Activated T-cell treated with anti-CD3 and anti-CD28 coated beads for 24 hours (primary cell): Measurements from ENCODE around the gene TRIM16.
"Not testable (repeated sequence)": the region's sequence is repeated elsewhere in the genome, so short reads cannot be mapped to it uniquely, and the experiment has no call there.

Experiments used
- DNase-seq: peaks from one replicate; pipeline ENCODE4 v3.0.0-alpha.2; 2020; ENCODE audit warnings: low read depth

The TRIM16 gene

DNA sequence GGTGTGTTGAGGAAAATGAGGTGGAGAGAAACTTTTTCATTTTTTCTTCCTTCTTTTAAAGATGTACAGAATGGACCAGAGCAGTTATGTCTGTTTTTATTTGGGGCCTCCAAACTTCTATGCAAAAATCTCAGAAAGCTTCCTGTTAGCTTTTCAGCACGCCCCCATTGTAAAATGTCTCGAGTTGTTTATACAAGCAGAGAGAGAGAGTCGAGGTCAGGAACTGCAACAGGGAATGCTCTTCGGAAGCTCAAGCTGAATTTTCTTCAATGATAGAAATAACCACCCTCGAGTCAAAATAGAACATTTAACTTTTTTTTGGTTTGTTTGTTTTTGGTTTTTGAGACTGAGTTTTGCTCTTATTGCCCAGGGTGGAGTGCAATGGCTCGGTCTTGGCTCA, 68.3 kb downstream of the TRIM16 start:
- DNase-seq, result not testable (repeated sequence)

DNA sequence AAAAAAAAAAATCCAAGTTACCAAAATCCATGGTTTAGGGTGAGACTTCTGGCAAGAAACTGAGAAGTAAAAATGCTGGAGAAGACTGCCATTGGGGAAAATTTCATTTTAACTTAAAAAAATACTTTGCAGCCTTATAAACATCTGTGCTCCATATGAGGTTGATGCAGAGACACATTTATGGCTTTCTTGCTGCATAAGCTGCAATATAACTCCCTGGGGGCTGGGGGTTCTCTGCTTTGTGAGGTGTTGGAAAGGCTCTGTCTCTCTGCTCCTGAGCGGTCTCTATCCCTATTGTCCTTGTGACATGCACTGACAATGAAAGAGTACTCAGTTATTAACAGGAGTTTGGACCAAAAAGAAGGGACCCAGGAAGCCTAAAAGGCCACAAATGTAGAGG, 71.0 kb downstream of the TRIM16 start:
- DNase-seq, result not testable (repeated sequence)

DNA sequence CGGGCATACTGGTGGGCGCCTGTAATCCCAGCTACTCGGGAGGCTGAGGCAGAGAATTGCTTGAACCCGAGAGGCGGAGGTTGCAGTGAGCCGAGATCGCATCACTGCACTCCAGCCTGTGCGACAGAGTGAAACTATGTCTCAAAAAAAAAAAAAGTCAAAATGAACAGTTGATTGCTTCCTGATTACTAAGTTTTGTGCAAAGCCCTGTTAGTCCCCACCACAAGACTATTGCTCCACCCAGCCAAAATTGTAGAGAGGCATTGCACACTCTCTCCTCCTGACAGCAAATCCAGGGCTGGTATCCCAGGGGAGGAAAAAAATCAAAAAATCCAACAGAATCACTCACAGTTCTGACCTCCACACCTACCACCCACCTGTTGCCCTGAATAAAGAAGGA, 91.2 kb downstream of the TRIM16 start:
- not testable (repeated sequence) for DNase-seq

DNA sequence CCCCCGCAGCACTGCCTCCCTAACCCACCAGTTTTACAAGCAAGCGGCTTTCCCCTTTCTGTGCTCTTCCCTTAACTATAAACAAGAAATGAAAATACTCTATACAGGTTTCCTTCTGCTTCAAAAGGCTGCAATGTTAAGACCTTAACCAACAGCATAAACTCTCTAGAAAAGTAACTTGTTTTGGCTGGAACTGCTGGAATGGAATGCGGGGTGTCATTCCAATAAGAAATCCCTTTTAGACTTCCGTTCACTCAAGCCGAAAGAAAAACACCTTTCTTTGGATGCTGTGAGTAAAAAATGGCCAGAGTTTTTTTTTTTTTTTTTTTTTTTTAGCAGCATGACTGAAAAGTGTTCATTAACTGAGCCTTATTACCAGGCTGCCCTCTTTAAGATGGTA, 92.1 kb downstream of the TRIM16 start:
- not testable (repeated sequence) for DNase-seq

DNA sequence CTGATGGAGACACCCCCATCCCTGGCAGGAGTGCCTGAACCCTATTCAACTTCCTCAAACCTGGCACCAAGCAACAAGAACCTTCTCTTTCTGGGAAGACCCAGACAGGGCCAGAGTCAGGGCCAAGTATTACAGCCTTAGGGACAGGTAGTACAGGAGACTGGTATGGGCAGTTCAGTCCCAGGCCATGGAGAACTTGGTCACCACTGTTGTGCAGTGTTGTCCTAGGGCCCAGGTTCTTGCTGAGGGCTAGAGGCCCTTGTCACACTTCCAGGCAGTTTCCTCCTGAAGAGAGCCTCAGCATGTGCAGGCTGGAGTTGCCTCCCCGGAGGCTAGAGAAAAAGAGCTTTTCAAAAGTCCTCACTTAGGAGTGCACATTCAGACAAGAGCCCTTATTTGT, 93.3 kb downstream of the TRIM16 start:
- DNase-seq, result not testable (repeated sequence)

DNA sequence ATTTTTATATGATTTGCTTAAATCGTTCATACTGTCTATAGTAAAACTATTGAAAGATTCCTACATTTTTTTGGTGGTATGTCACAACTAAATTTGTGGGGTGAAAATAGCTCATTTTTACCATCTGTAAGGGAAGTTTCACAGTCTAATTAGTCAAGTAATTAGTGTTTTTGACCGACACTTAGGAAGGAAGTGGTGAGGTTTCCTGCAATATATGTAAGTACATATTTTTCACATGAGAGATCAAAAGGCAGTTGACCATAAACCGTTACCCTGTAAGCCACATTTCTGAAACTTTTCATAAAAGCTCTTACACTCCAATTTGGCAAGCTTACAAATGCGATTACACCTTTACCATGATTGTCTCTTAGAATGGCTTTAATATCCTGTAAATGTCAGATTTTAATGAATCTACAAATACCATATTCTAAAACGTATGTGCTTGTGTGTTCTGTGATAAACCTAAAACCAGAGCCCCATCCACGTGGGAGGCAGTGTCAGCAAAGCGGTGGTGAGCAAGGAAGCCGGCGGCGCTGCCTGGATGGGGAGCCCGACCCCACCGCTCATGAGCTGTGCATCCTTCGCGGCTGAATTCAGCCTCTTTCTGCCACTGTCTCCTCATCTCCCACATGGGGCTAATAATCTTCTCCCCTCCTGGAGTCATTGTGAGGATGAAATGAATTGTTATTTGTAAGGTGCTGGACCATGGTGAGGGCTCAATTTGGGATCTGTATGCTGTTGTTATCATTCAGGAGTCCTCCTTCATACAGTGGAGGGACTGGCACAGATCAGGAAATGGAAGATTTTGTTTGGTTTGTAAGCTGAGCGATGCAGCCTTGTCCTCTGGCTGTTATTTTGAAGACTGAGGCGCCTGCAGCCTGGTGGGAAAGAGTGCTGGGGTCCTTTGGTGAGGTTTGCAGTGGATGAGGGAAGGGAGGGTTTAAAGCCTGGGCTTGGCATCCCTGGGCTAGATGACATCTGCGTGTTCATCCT, 94.3 kb downstream of the TRIM16 start:
- peak; percentile 1 for DNase-seq

DNA sequence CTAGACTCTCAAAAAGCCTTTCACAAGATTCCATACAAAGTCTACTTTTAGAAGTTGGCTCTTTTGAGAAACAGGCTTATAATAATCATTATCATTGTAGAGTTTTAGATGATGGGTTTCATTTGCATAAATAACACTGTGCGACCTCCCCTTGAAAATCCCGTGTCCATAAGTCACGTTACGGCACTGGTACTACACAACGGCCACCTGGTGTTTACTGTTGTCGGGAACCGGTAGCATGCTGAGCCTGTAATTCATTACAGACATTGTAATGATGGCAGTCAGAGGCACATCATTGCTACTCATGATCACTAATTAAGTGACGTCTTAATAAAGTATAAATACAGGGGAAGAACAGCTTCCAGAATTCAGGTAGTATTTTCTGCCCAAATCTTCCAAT, 96.1 kb downstream of the TRIM16 start:
- not testable (repeated sequence) for DNase-seq

DNA sequence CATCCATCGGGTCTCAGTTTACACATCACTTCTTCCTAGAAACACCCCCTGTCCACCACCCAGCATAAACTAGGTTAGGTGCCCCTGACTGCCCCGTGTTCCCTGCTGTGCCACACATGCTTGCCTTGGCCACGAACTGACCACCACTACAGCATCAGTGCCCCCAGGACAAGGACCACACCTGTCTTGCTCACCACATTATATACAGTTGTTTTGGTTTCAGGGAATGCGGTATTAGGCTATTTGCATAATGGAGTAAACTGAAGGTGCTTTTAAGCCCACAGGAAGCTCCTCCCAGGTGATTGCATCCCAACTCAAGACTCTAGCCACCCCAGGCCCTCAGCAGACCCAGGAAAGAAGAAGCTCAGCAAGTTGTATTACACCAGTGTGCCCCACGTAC, 100.8 kb downstream of the TRIM16 start:
- not testable (repeated sequence) for DNase-seq

DNA sequence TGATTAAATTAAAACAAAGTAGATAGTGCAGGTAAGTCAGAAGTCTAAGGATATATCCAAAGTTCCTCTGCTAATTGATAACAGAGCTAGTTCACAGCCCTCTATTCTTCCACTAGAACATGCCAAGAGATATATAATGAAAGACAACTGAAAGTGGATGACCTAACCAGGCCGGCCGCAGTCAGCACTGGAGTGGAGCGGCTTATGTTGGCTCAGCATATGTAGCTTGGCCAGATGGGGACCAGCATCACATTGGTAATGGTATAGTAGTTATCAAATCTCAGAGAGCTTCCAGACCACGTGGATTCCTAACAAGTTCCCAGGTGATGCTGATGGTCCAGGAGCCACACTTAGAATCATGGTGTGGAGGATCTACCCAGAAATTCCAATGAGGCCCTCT, 102.6 kb downstream of the TRIM16 start:
- not testable (repeated sequence) for DNase-seq
